ENCODE results near the gene ZBTB16.

ZBTB16 gene

DNA sequence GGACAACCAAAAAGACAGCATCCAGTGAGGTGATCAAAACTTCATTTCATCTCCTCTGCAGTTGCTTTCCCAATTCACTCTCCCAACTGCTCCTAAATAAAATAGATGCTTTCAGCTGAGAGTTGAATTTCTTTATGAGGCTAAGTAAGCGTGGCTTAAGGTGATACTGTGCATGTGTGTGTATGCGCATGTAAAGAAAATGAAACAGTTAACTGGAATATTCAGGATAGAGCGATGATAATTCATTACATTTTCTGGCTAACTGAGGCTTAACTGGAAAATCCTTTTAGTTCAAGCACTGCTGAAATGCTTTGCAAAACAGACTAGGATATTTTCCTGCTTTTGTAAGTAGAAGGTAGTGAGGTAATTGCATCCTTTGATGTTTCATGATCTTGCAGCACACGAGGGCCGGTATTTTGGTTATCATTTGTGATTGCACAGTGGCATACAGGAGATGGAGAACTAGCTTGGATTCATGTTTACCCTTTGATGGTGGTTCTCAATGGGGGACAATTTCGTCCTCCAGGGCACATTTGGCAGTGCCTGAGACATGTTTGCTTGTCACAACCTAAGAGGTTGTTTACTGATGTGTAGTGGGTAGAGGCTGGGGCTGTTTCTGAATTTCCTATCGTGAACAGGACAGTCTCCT, 71.2 kb downstream of the ZBTB16 start:
- DNase-seq (ENCODE audit: low spot score): no peak

- no peak for DNase-seq (ENCODE audit: low spot score)
Measured at GRCh38 chr11:114131461-114131864, 72.0 kb downstream of the ZBTB16 start.

GRCh38 chr11:114132417-114132816, 72.9 kb downstream of the ZBTB16 start:
- DNase-seq (ENCODE audit: low spot score): peak; percentile 45

DNA sequence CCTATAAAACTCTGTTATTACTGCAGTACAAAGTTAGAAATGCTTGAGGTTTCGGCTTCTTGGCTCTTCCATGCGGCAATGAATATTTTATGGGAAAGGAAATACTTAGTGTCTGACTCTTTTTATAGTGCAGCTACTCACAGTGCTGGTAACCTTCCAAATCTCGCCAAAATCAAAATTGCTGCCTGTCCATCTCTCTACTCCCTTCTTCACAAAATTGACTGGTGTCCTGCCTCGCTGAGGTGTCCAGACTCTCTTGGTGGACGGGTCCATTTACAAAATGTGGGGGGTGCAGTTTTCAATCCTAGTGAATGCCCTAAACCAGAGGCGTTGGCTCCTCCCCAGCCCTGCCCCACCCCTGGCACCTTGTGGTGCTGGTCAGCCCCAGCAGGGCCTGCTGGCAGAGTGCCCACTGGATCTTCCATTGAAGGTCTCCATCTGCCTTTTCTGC, 73.5 kb downstream of the ZBTB16 start:
- DNase-seq (ENCODE audit: low spot score): no peak

GRCh38 chr11:114133548-114134329, 74.2 kb downstream of the ZBTB16 start:
- DNase-seq (ENCODE audit: low spot score): no peak

- no peak for DNase-seq (ENCODE audit: low spot score)
Measured at GRCh38 chr11:114134870-114135269, 75.4 kb downstream of the ZBTB16 start.

DNA sequence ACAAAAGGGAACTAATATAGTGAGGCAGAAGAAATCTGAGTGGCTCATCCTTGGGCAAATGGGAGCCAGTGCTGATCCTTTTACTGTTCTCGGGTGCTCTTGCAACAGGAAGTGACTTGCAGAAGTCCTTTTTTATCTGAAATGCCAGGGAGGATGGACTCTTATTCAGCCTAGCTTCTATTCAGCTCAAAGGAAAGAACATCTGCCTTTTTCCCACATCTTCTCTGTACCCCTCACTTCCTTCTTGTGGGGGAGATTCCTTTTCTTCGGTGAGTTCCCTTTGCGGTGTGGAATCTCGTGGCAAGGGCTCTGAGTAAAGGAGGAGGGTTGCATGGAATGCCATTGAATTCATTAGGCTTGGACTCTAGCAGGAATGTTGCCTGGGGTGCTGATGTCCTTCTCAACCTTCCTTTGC, 76.2 kb downstream of the ZBTB16 start:
- DNase-seq (ENCODE audit: low spot score): no peak

DNA sequence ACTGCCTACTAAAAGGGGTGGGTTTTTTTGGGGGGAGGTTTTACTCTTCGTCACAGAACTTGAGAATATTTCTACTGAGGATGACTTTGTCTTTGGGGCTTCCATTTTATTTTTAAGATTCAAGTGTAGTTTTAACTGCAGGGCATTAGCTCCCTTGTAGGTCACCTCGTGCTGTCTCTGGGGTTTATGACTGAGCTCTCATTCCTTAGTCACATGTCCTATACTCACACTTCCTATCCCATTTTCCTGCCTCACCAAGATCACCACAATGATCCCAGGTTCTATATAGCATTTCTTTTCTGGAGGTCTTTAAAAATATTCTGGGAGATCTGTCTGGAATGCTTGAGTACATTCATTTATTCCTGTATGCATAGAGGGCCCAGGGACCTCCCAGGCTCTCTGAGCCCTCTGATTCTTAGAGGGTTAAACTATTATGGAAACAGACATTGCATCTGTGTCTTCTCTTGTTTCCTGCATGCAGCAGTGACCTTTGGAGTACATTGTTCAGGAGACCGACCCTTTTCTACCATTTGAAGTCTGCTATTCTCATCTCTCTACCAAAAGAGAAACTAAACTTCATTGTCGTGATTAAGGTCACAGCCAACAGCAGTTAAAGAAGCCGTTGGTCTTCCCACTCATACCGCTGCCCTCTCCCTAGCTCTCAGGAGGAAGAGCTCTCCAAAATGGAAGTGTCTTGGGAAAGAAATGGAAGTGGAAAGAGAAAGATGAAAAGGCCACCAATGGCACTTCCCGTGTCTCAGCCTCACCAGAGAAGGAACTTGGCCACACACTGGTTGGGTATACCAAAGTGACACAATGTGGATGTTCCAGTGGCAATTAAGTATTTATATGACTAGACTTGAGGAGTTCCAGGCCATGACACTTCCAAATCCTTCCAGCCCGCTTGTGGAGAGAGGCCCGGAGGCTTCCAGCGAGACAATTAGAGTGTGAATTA, 77.5 kb downstream of the ZBTB16 start:
- DNase-seq (ENCODE audit: low spot score): no peak

DNA sequence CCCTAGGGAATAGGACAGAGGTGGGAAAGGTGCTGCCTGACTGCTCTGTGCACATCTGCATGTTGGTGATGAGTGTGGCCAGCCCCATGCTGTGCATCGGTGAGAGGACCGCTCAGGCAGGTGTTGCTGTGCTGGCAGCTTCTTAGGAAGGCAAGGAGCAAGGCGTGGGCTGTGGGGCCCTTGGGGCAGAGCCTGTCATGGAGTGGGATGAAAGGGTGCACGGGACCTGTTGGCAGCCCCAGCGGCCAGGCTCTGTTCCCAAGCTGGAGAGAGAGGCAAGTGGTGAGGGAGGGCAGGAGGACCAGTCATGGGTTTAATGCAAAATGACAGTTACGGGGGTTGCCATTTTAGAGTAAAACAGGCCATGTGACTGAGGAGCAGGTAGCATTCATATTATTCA, 78.3 kb downstream of the ZBTB16 start:
- no peak for DNase-seq (ENCODE audit: low spot score)

GRCh38 chr11:114138411-114138810, 78.9 kb downstream of the ZBTB16 start:
- DNase-seq (ENCODE audit: low spot score): no peak

- no peak for DNase-seq (ENCODE audit: low spot score)
Measured at GRCh38 chr11:114140826-114141225, 81.3 kb downstream of the ZBTB16 start.

GRCh38 chr11:114141863-114142580, 82.5 kb downstream of the ZBTB16 start:
- DNase-seq (ENCODE audit: low spot score): no peak

DNA sequence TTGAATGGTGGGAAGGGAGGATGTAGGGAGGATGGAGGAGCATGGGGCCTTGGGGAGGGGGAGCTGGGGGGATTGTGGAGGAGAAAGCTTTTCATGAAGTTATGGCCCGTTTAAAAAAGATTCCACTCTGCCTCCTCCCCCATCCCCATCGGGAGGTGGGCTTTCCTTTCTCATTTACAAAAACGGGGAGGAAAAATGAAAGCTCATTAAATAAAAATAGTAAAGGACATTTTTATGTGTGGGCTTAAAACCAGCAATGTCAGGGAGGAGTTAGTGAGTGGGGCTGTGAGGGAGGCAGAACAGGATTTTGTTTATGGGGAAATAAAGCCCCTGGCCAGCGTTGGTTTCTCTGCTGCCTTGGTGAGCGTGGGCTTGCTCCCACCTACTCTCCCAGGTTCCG, 83.2 kb downstream of the ZBTB16 start:
- DNase-seq (ENCODE audit: low spot score): no peak

DNA sequence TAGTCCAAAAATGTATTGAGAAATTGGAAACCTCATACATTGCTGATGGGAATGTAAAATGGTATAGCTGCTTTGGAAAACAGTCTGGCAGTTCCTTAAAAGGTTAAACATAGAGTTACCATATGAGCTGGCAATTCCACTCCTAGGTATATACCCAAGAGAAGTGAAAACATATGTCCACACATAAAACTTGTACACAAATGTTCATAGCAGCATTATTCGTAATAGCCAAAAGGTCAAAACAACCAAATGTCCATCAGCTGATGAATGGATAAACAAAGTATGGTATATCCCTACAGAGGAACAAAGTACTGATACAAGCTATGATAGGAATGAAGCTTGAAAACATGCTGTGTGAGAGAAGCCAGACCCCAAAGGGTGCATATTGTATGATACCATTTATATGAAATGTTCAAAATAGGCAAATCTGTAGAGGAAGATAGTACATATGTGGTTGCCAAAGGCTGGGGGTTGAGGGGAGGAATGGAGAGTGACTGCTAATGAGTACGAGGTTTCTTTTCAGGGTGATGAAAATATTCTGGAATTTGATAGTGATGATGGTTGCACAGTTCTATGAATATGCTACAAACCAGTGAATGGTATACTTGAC, 85.8 kb downstream of the ZBTB16 start:
- DNase-seq (ENCODE audit: low spot score): no peak

GRCh38 chr11:114147375-114148012, 88.0 kb downstream of the ZBTB16 start:
- no peak for DNase-seq (ENCODE audit: low spot score)

GRCh38 chr11:114148013-114148382, 88.5 kb downstream of the ZBTB16 start:
- no peak for DNase-seq (ENCODE audit: low spot score)

DNA sequence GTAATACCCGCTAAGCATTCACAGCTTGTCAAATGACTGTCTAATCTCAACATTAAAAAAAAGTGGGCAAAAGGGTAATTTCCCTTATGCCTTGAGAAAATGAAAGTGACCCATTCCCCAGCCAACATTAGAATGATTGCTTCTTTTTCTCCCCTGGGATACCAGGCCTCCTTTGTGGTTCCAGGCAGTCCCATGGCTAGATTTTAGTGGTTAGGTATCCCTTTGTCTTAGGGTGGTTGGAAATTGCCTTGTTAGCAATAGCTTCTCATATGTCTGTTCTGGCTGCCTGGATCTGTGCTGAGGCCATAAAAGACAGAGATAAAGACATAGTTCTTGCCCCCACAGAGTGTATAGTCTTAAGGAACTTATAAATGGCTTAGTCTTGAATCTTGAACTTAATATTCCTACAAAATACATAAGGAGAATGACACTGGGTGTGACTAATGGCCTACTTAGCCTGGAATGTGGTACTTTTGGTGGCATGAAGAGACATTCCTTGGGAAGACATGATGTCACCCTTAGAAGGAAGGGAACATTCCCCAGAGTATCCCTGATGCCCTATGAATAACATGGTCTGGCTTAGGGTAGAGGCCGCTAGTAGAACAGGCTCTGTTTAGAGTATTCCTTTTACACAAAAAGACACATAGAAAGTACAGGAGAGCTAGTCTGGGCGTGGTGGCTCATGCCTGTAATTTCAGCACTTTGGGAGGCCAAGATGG, 90.3 kb downstream of the ZBTB16 start:
- DNase-seq (ENCODE audit: low spot score): no peak

- no peak for DNase-seq (ENCODE audit: low spot score)
Measured at GRCh38 chr11:114150671-114151070, 91.2 kb downstream of the ZBTB16 start.

- DNase-seq (ENCODE audit: low spot score): no peak
Measured at GRCh38 chr11:114151631-114152030, 92.1 kb downstream of the ZBTB16 start.

DNA sequence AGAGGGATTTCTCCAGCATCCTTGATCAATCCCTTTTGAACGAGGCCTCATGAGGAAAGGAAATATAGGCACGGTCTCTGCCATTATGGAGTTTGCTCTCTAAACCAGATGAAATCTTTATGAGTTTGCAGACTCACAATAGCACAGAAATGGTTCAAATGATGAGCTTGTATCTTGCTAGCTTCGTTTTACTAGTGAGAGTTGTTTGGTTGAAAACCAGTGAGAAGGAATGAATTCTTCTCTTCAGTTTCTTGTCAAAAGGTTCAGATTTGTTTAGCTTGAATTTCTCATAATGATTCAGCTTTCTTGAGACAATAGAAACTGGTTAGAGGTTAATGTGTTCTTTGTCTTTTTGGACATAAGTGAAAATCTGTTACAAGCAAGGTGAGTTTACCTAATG, 92.7 kb downstream of the ZBTB16 start:
- no peak for DNase-seq (ENCODE audit: low spot score)
